Skeletal muscle tissue (tissue), 4 donors: ENCODE data around the gene SIKE1. TPM values are rescaled to one million over a fixed set of nuclear protein-coding genes. Genes with fewer than 3 reads are reported as not detected.
"Not testable (repeated sequence)": the region's sequence is repeated elsewhere in the genome, so short reads cannot be mapped to it uniquely, and the experiment has no call there.

Experiments
- H3K27ac ChIP-seq: one replicate; pipeline ENCODE4 v1.7.0; 2013; ENCODE audit warnings: mild to moderate bottlenecking, low read depth, low read length, inconsistent platforms
- H3K27me3 ChIP-seq, 3 donors: one replicate each; pipeline ENCODE4 v1.7.0; 2013; ENCODE audit warnings: low read length in 3 of 3; ENCODE audit not compliant: control insufficient read depth in 3 of 3, insufficient read depth in 3 of 3
- H3K36me3 ChIP-seq, 3 donors: one replicate each; pipeline ENCODE4 v1.7.0; 2013; ENCODE audit warnings: low read length in 3 of 3; ENCODE audit not compliant: control insufficient read depth in 3 of 3, insufficient read depth in 3 of 3
- H3K4me1 ChIP-seq, 3 donors: one replicate each; pipeline ENCODE4 v1.7.0; 2013; ENCODE audit warnings: low read length in 3 of 3, mild to moderate bottlenecking in 3 of 3; ENCODE audit not compliant: control insufficient read depth in 3 of 3, insufficient read depth in 3 of 3
- H3K4me3 ChIP-seq, 3 donors: one replicate each; pipeline ENCODE4 v1.7.0; 2013; ENCODE audit warnings: low read length in 3 of 3
- H3K9ac ChIP-seq, 3 donors: one replicate each; pipeline ENCODE4 v1.7.0; 2013; ENCODE audit warnings: low read length in 3 of 3, mild to moderate bottlenecking in 3 of 3, moderate library complexity in 2 of 3, low read depth in 1 of 3
- H3K9me3 ChIP-seq, 3 donors: one replicate each; pipeline ENCODE4 v1.7.0; 2013; ENCODE audit warnings: low read length in 3 of 3; ENCODE audit not compliant: control insufficient read depth in 3 of 3
- total RNA-seq: library from RNA; depleted of rRNA; stranded (reverse); fragments of >200 nt; gene quantifications from one replicate; pipeline ENCODE4 v1.2.3, GENCODE V29; 2014
- donor health status: Osteomylitis.

The SIKE1 gene
- total RNA-seq: 27.7 TPM

GRCh38 chr1:114780344-114781226 lies at the start of gene SIKE1:
Gene SIKE1 (minus strand): TSS chr1:114780685. CDS start chr1:114780607, 78 bp downstream.
- Histone ChIP-seq H3K27me3 (no peaks in the 10 kb centered on the region), H3K9ac (peak within 1 kb of the TSS; percentile 92 to 97 (median 94)), H3K27ac (peak within 1 kb of the TSS; percentile 85), H3K36me3 (peaks cover 9 to 17% (median 13%) of the 10 kb centered on the region in 3 donors), H3K9me3 (no peaks in the 10 kb centered on the region), H3K4me3 (peak within 1 kb of the TSS; percentile 88 to 96 (median 95)), H3K4me1 (peaks cover 0 to 12% (median 8%) of the 10 kb centered on the region in 3 donors)

GRCh38 chr1:114830075-114830474 lies 49.6 kb upstream of the SIKE1 start:
- H3K4me1 ChIP-seq, H3K9me3 ChIP-seq, H3K36me3 ChIP-seq, H3K27me3 ChIP-seq, H3K27ac ChIP-seq, H3K9ac ChIP-seq, H3K4me3 ChIP-seq: not testable (repeated sequence)

DNA sequence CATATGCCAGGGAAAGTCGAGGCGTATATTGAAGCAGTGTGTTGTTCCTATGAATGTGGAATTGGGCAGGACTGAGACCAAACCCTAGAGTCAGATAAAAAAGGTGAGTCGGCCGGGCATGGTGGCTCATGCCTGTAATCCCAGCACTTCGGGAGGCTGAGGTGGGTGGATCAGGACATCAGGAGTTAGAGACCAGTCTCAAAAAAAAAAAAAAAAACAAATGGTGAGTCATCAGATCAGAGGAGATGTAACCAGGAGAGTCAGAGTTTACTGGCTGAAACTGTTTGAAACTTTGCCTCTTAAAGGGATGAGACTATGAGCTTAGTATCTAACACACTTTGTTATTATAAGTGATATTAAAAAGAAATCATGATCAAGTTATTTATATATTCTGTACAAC lies 47.8 kb upstream of the SIKE1 start:
- no peak overlapping the region for H3K4me3 ChIP-seq
- no peak overlapping the region for H3K27ac ChIP-seq
- H3K9me3 ChIP-seq: no peaks in the 10 kb centered on the region
- no peaks in the 10 kb centered on the region for H3K36me3 ChIP-seq
- no peaks in the 10 kb centered on the region for H3K27me3 ChIP-seq
- H3K4me1 ChIP-seq: no peaks in the 10 kb centered on the region
- H3K9ac ChIP-seq: no peak overlapping the region

- Histone ChIP-seq H3K9ac (no peak overlapping the region), H3K27ac (no peak overlapping the region), H3K9me3 (no peaks in the 10 kb centered on the region), H3K4me1 (no peaks in the 10 kb centered on the region), H3K4me3 (no peak overlapping the region), H3K27me3 (no peaks in the 10 kb centered on the region), H3K36me3 (no peaks in the 10 kb centered on the region)
Measured at GRCh38 chr1:114821978-114822377, 41.5 kb upstream of the SIKE1 start.

DNA sequence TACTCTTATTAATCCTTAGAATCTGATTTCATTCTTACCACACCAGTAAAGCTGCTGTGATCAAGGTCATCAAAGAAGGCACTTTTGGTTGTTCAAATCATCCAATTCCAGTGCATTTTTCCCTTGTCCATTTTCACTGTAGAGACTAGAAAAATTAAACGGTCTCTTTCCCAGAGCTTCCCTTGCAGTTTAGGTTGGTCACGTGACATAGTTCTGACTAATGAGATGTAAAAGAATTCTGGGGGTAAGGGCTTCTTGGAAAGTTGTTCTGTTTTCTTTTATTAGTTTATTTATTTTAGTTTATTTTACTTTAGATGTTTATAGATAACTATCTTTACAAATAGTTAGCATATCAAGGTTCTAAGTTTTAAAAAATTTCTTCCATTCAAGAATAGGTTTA lies 39.9 kb upstream of the SIKE1 start:
- Histone ChIP-seq H3K4me3 (no peak overlapping the region), H3K4me1 (no peaks in the 10 kb centered on the region), H3K27ac (no peak overlapping the region), H3K9me3 (no peaks in the 10 kb centered on the region), H3K27me3 (no peaks in the 10 kb centered on the region), H3K36me3 (no peaks in the 10 kb centered on the region), H3K9ac (no peak overlapping the region)

GRCh38 chr1:114819869-114820268 lies 39.4 kb upstream of the SIKE1 start:
- no peak overlapping the region for H3K4me3 ChIP-seq
- H3K4me1 ChIP-seq: no peaks in the 10 kb centered on the region
- H3K27me3 ChIP-seq: no peaks in the 10 kb centered on the region
- no peak overlapping the region for H3K27ac ChIP-seq
- H3K9me3 ChIP-seq: no peaks in the 10 kb centered on the region
- H3K36me3 ChIP-seq: no peaks in the 10 kb centered on the region
- no peak overlapping the region for H3K9ac ChIP-seq

- H3K27me3 ChIP-seq, H3K4me1 ChIP-seq, H3K9ac ChIP-seq, H3K36me3 ChIP-seq, H3K4me3 ChIP-seq, H3K27ac ChIP-seq, H3K9me3 ChIP-seq: not testable (repeated sequence)
Measured at GRCh38 chr1:114804449-114804848, 24.0 kb upstream of the SIKE1 start.

DNA sequence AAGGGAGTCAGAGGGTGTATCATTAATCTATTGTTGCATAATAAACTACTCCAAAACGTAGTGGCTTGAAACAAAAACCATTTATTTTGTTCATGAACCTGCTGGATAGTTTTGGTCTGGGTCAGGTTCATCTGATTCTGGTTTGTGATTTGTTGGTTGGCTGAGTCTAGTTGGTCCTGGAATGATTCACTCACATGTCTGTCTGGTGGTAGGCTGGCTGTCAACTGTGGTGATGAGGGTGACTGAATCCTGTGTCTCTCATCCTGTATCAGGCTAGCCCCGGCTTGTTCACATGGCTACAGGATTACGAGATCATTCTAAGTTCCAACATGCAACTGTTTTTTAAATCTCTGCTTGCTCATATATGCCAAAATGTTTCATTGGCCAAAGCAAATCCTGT lies 22.5 kb upstream of the SIKE1 start:
- Histone ChIP-seq H3K9ac (no peak overlapping the region), H3K4me3 (no peak overlapping the region), H3K36me3 (no peaks in the 10 kb centered on the region), H3K27ac (no peak overlapping the region), H3K4me1 (no peaks in the 10 kb centered on the region), H3K9me3 (no peaks in the 10 kb centered on the region), H3K27me3 (peaks cover 0 to 3% (median 3%) of the 10 kb centered on the region in 3 donors)

DNA sequence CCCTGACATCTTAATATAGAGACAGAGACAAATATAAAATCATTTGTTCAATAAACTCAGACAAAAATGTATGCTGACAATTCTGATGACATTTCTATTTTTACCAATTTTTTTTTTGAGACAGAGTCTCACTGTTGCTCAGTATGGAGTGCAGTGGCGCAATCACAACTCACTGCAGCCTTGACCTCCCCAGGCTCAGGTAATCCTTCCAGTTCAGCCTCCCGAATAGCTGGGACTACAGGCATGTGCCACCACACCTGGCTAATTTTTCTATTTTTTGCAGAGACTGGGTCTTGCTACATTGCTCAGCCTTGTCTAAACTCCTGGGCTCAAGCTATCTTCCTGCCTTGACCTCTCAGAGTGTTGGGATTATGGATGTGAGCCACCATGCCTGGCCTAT lies 13.6 kb upstream of the SIKE1 start:
- no peak overlapping the region for H3K4me3 ChIP-seq
- no peak overlapping the region for H3K27ac ChIP-seq
- H3K27me3 ChIP-seq: peaks cover 3 to 5% (median 4%) of the 10 kb centered on the region in 3 donors
- H3K4me1 ChIP-seq: no peaks in the 10 kb centered on the region
- no peak overlapping the region for H3K9ac ChIP-seq
- no peaks in the 10 kb centered on the region for H3K9me3 ChIP-seq
- no peaks in the 10 kb centered on the region for H3K36me3 ChIP-seq

- H3K4me3 ChIP-seq, H3K4me1 ChIP-seq, H3K27me3 ChIP-seq, H3K9me3 ChIP-seq, H3K9ac ChIP-seq, H3K27ac ChIP-seq, H3K36me3 ChIP-seq: not testable (repeated sequence)
Measured at GRCh38 chr1:114790581-114790980, 10.1 kb upstream of the SIKE1 start.
